Transverse colon (tissue), 4 donors: ENCODE measurements around the gene CIT.

Source experiments
- CTCF ChIP-seq, 5 experiments: fragments of 200-600 bp in 3 of 5; fragments of 450-650 bp in 2 of 5; sonication (generic) in 3 of 5; IDR thresholded peaks; 1 replicate in 2 of 5; 2 replicates in 3 of 5; pipeline ENCODE4 v1.5.1; 2016 to 2017; ENCODE audit warnings: antibody characterized with exemption in 5 of 5, inconsistent platforms in 3 of 5, mild to moderate bottlenecking in 2 of 5, moderate library complexity in 1 of 5
- EP300 ChIP-seq: sonication (generic); formaldehyde crosslinking; IDR thresholded peaks from one replicate; pipeline ENCODE4 v1.6.1; 2017; ENCODE audit warnings: antibody characterized with exemption, low read depth
- POLR2A ChIP-seq: fragments of 450-650 bp; IDR thresholded peaks from one replicate; pipeline ENCODE4 v1.6.1; 2016; ENCODE audit warnings: antibody characterized with exemption, mild to moderate bottlenecking, moderate library complexity
- POLR2AphosphoS5 ChIP-seq, 3 donors: sonication (generic); formaldehyde crosslinking; IDR thresholded peaks; one replicate each; pipeline ENCODE4 v1.6.1; 2016; ENCODE audit warnings: antibody characterized with exemption in 3 of 3

- TF ChIP-seq CTCF (IDR thresholded peaks at IDR 0.05) (no peak), POLR2A (no peak), POLR2AphosphoS5 (IDR thresholded peaks at IDR 0.05) (no peak), EP300 (no peak)
Measured at GRCh38 chr12:119836781-119837180, 40.3 kb downstream of the CIT start.
